Kidney capillary endothelial cell (primary cell): Measurements from ENCODE around the gene KYNU.
A peak's percentile ranks its signal among the peaks of the same experiment; 100 is the strongest.
"Not testable (repeated sequence)": the region's sequence is repeated elsewhere in the genome, so short reads cannot be mapped to it uniquely, and the experiment has no call there.

ENCODE experiments used
- DNase-seq: peaks from one replicate; pipeline ENCODE4 v3.0.0-alpha.2; 2018; ENCODE audit warnings: low spot score

Gene KYNU

DNA sequence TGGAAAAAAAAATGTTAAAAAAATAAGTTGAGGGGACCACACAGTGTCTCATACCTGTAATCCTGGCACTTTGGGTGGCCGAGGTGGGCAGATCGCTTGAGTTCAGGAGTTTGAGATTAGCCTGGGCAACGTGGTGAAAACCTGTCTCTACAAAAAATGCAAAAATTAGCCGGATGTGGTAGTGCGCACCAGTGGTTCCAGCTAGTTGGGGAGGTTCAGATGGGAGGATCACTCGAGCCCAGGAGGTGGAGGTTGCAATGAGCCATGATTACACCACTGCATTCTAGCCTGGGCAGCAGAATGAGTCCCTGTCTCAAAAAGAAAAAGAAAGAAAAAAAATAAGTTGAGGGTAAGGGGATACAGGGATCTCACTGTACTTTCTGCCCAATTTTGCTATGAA is 6.1 kb upstream of the KYNU start:
- no peak for DNase-seq

DNA sequence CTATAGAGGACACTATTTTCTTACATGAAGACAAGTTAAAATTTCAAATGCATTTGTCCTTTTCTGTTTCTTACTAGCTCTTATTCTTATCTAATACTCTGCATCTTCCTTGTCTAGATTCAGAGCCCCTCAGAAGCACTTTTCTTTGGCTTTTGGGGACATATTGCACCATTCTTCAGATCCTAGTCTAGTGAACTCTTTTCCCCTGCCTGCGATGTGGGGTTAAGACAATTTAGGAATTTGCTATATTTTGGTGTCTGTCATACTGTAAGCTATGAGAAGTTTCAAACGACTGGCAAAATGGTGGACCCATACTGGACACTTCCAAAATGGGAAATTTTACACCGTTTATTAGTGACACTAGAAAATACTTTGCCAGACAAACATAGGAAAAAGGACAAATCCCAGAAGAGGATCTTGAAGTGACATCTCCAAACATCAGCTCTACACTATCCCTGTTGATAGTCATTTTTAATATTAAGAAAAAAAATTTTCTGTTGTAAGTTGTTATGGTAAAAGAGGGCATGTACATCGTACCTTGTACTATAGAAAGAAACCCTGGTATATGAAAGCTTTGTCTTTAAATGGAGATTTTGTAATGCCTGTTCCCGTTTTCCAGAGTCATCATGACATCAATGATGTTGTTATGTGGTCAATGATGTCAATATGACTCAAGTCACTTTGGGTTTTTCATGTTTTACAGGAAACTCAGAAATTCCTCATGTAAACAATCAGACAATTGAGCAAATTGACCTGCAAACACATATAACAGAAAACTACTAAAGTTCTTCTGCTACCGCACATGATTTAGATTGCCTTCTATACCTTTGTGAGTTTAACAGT is 4.4 kb upstream of the KYNU start:
- peak; percentile 33 for DNase-seq

DNA sequence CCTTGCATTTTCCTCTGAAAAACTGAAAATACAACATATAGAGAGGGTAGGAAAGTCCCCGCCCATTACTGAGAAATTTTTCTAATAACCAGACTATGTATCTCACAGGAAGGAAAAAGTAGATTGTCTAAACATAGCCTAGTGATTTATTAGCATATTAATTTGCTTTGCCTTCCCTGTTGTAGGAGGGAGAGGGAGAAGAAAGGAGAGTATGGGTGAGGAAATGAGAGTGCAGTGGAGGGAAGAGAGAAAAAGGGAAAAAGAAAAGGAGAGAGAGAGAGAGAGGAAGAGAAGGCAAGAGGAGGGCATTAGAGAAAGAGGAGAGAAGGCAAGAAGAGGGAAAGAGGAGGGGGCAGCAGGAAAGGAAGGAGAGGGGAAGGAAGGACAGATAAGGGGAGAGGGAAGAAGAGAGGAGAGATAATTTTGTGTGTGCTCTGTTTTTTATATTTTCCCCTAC is 3.6 kb upstream of the KYNU start:
- DNase-seq = no peak

DNA sequence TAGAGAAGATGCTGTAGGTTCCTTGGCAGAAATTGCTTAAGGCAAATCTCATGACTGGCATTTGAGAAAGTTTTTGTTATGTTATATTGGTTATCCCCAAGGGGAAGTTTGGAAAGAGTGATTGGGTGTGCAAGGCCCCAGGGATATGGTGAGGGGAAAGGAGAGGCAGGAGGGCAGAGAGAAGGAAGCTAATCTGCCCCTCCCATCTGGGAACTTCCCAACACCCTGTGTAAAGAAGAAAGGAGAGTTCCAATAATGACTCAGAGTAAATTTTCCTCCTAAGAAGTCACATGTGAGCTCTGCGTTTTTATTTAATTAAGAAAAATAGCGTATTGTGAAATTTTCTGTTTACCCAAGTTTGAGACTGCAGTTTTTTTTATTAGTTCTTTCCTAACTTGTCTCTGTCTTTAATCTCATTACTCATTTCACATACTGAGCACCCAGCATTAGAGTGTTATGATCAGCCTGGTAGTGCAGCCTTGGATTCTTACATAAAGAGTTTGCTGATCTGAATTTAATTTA is 3.1 kb upstream of the KYNU start:
- no peak for DNase-seq

DNA sequence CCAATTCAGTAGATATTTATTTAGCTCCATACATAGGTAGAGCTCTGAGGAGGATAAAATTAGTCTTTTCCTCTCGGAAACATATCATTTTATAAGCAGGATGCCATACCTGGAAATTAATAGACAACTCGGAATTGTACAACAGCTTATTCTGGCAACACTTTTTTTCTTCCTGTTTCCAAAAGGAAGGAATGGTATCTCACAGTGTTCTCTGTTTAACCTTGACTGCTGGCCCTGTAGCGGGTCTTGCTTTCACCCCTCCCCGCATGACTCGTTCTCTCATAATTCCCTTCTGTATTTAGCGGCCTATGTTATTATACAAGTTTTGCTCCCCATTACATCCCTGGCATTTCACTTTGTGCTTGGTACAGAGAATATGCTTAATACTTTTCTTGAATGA is 2.5 kb upstream of the KYNU start:
- no peak for DNase-seq

DNA sequence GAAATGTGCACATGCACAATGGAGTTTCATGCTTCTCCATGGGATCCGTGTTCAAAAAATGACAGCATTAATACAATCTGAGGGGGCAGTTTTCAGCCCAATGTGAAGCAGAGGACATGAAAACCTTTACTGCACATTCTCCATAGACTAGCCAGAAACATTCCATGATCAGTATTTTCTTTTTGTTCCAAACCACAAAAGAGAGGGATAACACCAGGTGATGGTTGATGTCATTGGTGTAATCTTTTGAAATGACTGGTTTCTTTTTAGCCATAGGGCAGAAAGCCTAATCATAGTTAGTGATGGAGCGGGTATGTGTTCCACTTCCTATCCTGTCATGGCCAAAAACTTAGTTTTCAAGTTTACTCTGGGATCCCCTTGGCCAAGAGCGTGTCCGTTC is 1.8 kb upstream of the KYNU start:
- DNase-seq = no peak

DNA sequence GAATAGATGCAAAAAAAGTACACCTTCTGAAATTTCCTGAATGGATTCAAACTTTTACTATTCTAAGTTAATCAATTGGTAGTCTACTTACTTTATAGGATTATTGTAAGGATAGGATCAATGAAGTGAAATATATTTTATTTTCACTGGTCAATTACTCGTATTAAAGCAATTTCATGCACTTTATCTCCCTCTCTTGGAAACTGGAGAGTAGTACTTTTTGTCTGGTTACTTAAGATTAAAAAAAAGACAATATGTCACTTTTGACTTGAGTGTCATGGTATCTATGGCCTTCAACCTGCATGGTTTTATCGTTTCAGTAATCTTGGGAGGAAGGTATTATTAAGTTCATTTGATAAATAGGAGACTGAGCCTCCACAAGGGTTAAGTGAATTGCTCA is 1.0 kb upstream of the KYNU start:
- DNase-seq = no peak

DNA sequence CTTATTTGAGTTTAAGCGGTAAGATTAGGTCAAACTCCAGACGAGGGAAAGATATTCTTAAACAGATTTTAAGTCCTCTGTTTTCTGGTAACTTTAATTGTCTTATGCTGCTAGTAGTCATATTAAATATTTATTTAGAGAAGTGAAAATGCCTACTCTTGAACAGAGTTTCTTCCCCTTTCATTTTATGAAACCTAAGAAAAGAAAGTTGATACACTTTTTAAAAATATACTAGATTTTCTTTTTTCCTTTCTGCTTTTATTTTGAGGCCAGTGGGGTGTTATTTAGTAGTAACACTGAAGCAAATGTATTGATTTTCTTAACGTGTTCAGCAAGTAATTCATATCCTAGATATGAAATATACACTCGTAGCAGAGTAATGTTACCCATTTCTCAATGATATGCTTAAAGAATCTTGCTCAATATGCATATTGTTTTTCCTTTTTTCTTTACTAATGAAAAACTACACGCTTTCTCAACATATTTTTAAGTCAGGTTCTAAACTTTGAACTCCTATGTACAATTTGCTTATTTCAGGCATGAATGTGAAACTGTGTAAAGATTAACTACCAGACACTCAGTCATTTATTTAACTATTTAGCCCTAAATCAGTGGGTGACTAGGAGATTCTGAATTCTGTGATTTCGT is 691 bp downstream of the KYNU start:
- no peak for DNase-seq

DNA sequence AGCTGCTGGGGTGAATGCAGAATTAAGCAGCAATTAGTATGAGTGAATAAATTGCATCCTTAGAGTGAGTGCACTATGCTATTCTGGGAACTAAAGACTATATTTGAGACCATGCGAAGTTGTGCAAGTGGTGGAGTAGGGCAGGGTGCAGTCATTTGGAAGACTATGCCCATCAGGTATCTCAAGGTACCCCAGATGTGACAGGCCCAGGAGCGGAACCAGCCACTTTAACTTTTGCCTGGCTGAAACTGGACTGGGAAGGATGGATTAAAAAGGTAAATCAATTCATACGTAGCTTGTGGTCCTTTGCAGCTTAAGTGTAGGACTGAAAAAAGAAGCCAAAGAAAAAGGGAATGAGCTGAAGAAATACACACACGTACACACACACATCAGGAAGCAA is 1.7 kb downstream of the KYNU start:
- no peak for DNase-seq

DNA sequence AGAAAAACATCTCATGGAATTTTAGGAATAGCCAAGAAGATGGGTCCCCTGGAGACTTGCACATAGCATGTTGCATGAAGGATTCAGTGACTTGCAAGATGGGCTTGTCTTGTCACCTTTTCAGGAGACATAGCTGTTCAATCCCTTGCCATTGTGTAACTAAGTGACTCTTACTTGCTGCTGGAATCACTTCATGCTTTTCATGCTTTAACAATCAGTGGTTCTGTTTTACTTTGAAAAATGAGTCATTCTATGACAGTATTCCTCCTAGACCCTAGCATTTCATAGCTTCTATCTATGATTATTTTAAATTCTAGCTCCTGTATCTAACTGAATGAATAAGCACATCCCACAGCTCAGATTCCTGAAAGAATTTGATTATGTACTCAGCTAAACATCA is 2.8 kb downstream of the KYNU start:
- DNase-seq = no peak

DNA sequence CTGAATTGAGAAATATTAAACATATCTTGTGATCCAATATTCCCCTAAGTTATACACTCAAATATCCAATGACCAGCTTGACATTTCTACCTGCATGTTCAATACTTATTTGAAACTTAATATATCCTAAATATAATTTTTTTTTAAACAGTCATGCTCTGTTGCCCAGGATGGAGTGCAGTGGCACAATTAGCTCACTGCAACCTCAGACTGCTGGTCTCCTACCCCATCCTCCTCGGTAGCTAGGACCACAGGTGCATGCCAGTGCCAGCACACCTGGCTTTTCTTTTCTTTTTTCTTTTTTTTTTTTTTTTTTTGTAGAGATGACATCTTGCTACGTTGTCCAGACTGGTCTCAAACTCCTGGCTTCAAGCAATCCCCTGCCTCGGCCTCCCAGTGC is 4.2 kb downstream of the KYNU start:
- no peak for DNase-seq

DNA sequence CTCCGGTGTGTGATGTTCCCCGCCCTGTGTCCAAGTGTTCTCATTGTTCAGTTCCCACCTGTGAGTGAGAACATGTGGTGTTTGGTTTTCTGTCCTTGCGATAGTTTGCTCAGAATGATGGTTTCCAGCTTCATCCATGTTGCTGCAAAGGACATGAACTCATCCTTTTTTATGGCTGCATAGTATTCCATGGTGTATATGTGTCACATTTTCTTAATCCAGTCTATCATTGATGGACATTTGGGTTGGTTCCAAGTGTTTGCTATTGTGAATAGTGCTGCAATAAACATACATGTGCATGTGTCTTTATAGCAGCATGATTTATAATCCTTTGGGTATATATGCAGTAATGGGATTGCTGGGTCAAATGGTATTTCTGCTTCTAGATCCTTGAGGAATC is 5.0 kb downstream of the KYNU start:
- DNase-seq = not testable (repeated sequence)

DNA sequence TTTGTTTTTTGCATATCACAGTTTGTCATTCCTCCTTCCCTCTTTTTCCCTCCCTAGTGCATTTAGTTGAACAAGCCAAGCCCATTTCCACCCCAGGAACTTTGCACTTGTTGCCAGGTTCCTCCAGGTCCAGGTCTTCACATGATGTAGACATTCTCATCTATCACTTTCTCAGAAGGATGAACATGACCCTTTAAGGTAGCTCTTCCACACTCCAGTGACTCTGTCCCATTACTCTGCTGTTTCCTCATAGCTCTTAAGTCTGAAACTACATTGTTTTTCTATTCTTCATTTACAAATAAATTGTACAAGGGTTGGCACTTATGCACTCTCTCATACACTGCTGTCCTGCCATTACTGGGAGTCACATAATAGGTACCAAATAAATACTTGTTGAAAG is 6.1 kb downstream of the KYNU start:
- no peak for DNase-seq

DNA sequence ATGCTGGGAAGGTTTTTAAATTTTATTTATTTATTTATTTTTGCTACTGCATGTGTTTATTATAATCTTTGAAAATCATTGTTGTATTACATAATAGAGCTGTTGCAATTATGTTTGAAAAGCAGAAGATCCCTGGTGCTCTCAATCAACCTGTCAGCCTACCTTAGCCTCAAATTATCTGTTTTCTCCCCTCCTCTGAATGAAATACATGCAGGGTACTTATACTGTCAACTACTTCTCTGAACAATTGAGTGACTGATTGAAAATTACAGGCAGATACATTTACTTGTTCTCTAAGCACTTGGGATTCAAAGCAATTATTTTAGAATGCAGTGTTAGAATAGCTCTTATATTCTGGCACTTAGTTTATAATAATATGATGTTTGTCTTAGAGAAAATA is 8.1 kb downstream of the KYNU start:
- no peak for DNase-seq

DNA sequence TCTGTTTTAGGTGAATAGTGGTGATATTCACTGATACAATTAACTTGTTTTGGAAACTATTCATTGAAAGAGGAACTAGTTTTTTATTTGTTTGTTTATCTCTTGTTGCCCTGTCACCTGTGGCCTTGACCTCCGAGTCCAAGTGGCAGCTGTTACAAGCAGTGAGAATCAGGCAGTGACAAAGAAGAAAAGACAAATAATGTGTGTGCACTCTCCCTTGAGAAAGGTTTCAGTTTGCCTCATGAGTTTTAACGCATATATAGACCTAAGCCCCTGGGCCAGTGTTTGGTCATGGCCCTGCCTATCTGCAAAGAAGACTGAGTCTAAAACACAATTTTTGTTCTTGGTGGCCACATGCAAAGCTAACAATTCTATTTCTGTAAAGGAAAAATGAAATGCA is 15.3 kb downstream of the KYNU start:
- DNase-seq = no peak

DNA sequence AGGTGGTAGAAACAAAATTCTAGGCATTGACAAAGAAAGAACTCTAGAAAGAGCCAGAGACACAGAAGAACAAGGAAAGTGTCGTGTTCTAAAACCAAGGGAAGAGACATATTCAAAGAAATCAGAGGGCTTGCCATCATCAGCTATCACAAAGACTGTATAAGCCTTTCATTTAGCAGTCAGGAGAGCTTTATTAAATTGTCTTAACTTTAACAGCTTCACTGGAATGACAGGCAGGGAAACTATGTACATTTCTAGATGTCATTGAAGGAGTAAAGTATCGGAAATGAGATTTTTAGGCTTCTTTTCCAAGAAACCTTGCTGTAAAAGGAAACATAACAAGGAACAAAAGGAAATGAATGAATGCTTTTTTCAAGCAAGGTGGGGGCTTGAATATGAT is 15.8 kb downstream of the KYNU start:
- DNase-seq = no peak

DNA sequence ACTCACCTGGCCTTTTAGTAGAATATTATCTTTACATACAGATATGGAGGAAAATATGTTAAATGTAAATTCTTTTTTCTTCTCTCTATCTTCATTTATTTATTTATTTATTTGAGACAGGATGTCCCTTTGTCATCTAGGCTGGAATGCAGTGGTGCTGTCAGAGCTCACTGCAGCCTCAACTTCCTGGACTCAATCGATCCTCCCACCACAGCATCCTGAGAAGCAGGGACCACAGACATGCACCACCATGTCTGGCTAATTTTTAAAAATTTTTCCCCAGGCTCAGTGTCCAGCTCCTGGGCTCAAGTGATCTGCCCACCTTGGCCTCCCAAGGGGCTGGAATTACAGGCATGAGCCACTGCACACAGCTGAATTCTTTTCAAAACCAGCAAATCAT is 20.3 kb downstream of the KYNU start:
- DNase-seq = no peak

DNA sequence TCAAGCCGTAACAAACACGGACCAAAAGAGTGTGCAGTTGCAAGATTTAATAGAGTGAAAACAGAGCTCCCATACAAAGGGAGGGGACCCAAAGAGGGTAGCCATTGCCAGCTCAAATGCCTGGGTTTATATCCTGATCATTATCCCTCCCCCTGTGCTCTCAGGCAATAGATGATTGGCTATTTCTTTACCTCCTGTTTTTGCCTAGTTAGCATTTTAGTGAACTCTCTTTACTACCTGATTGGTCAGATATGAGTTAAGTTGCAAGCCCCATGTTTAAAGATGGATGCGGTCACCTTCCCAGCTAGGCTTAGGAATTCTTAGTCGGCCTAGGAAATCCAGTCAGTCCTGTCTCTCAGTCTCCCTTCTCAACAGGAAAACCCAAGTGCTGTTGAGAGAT is 22.9 kb downstream of the KYNU start:
- DNase-seq = not testable (repeated sequence)

DNA sequence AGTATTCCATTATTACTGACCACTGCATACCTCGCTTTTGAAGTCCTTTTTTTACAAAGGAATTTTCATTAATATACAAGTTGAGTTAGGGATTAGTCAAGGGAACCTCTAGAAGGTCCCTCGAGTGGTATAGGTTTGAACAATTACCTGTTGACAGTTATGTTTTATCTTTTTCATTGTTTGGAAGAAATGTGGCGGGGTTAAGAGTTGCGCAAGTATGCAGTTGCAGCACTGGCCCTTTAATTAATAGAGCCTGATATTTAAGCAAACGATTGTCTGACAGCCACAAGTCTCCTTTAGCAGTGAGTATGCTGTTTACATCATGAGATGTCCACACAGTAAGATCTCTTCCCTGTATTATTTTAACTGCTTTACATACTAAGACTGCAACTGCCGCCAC is 24.3 kb downstream of the KYNU start:
- no peak for DNase-seq

DNA sequence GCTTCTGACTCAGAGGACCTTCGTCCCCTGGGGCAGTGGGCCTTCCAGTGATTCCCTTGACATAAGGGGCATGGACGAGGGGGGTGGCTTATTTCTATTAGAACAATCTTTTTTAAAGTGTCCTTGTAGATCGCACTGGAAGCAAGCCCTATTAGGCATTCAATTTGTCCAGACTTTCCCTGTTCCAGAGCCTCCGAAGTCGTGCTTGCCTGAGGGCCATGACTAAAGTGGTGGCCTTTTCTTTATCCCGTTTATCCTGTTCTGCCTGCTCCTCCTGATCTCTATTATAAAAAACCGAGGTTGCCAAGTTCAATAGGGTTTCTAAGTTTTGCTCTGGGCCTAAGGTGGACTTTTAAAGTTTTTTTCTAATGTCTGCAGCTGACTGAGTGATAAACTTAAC is 26.3 kb downstream of the KYNU start:
- DNase-seq = not testable (repeated sequence)

DNA sequence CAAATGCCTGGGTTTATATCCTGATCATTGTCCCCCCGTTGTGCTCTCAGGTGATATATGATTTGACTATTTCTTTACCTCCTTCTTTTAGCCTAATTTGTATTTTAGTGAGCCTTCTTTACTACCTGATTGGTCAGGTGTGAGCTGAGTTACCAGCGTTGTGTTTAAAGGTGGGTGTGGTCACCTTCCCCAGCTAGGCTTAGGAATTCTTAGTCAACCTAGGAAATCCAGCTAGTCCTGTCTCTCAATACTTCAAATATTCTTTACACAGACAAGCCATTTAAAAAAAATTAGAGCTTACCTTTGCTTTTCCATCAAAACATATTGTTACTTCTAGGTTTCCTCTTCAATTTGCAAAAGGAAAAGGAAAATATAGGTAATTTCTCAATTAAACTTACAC is 30.2 kb downstream of the KYNU start:
- no peak for DNase-seq

DNA sequence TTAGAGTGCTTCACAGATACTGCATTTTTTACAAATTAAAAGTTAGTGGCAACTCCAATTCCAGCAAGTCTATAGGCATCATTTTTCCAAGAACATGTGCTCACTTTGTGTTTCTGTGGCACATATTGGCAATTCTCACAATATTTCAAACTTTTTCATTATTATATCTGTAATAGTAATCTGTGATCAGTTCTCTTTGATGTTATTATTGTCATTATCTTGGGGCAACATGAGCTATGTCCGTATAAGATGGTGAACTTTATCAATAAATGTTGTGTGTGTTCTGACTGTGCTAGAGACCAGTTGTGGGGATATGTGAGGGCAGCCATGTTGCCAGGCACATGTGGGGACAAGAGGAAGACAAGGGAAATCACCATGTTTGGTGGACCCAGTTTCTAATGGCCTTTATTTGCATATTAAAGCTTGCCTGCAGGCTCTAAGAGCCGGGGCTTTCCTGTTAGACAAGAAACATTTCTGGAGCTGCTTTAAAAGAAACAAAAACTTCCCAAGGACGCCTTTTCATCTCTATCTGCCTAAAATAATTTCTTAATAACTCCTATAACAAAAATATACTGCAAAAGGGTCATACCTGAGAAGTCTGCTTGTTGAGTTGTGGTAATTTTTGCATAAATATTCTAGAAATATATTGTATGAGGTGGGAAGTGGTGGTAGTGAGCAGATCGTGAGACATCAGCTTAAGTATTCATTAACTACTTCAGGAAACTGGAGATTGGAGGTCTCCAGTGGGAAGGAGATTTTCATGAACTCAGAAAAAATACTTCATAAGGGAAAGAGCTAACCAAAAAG is 37.2 kb downstream of the KYNU start:
- DNase-seq = no peak

DNA sequence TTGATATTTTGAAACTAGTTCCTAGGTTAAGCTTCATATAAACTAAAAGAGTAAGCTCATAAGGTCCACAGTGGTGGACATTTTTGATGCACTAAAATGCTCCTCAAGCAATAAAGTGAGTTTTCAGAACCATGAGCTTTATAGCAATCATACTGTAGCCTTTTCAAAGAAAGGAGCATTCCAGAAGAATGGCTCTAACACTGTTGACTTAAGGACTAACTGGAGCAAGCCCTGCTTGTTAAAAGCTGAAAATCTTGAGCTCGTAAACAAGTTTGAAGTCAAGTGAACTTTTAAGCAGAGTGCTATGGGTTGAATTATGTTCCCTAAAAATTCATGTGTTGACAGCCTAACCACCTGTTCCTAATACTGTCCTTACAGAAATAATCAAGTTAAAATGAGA is 38.0 kb downstream of the KYNU start:
- no peak for DNase-seq
